HG03342 (cell line): ENCODE results near the gene TCF7.

Source experiments
- ATAC-seq: cut with Tn5 transposase; IDR thresholded peaks from one replicate; pipeline ENCODE4 v1.9.1; 2021; ENCODE audit warnings: mild to moderate bottlenecking, moderate library complexity; ENCODE audit not compliant: unreplicated experiment

TCF7 gene

GRCh38 chr5:134088994-134089560, 25.4 kb upstream of the TCF7 start:
- no peak for ATAC-seq

DNA sequence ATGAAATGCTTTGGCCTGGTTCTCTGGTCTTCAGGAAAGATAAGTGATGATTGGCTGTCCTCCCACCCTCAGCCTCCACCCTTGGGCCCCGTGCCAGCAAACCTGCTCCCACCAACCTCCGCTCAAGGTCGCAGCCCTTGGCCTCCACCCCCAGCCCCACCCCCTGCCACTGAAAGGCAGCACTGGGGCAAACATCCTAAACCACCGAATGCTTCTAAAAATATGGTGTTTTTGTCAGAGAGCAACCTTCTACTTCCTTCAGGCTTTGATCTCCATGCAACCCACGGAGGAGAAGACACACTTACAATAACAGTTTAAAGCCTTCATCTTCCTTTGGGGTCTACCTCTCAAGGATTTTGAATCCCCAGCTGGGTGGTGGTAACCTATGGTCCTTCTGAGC, 24.0 kb upstream of the TCF7 start:
- no peak for ATAC-seq

DNA sequence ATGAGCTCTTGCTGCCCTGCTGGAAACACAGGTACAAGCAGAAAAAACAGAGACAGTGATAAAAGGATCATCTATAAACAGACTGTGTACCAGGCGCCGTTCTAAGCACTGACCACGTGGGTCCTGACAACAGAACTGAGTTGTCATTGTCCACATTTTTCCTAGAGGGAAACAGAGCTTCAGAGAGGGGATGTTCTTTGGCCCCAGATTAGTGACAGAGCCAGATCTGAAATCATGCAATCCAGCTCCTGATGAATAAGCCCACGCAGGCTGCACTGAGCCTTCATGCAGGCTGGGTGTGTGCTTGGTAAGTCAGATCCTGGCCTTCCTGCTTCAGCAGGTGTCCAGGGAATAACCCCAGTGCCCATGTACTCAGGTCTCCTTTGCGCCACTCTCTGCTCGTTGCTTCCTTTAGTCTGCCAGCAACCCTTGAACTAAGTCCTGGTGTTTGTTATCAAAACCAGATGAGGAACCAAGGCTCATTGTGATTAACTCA, 22.8 kb upstream of the TCF7 start:
- no peak for ATAC-seq

DNA sequence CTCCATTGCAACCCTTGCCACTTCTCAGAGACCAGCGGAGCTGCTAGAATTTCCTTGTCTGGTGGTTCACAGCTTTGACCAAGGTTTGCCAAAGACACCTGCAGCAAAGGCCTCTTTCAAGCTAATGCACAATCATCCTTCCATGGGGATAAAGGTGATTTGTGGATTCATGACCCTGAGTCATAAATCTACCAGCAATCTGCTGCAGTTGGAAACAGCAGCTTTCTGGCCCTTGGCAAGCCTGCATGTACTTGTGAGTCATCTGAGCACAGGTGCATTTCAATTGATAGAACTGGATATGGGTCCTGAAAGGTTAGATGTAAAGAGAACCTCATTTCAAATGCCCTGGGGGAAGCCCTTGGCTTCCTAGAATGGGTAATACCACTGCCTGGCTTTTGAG, 21.6 kb upstream of the TCF7 start:
- no peak for ATAC-seq

GRCh38 chr5:134093351-134093750, 21.1 kb upstream of the TCF7 start:
- ATAC-seq: no peak

GRCh38 chr5:134095293-134095692, 19.2 kb upstream of the TCF7 start:
- no peak for ATAC-seq

GRCh38 chr5:134095887-134096589, 18.4 kb upstream of the TCF7 start:
- ATAC-seq: no peak

DNA sequence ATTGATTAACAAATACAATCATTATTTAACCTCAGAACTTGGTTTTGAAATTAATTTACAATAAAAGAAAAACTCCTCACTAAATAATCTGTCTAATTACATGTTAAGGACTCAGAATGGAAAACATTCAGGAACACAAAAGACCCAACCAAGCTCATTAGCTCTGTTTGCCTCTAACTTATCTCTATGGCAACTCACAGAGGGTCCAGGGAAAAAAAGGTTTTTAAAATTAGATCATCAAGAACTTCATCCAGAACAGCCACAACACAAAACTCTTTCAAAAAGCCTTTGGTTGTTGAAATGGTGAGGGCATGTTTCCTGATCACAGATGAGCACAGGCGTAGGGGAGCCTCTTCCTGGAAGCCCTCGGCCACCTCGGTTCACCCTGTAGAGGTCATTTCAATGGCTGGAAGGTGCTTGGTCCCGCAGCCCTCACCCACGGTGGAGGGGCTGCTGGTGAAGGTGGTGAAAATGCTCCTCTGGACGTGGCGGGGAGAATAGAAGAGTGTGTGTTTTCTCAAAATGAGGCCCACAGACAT, 17.2 kb upstream of the TCF7 start:
- ATAC-seq: no peak

- no peak for ATAC-seq
Measured at GRCh38 chr5:134098690-134099089, 15.8 kb upstream of the TCF7 start.

DNA sequence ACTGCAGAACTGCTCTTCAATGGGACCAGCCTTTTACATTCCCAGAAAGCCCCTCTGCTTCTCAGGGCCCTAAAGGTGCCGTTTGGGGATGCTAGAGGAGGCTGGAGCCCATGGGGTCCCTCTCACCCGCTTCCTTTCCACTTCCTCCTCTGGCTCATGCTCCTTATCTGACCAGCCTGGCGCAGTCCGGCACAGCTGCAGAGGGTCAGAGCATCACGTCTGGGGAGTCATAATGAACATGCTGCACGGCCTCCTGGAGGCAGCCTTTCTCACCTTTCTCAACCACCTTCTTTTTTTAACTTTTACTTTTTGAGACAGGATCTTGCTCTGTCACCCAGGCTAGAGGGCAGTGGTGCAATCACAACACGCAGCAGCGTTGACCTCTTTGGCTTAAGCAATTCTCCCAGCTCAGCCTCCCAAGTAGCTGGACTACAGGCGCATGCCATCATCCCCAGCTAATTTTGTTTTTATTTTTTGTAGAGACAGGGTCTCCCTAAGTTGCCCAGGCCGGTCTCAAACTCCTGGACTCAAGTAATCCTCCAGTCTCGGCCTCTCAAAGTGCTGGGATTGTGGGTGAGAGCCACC, 15.1 kb upstream of the TCF7 start:
- ATAC-seq: no peak

DNA sequence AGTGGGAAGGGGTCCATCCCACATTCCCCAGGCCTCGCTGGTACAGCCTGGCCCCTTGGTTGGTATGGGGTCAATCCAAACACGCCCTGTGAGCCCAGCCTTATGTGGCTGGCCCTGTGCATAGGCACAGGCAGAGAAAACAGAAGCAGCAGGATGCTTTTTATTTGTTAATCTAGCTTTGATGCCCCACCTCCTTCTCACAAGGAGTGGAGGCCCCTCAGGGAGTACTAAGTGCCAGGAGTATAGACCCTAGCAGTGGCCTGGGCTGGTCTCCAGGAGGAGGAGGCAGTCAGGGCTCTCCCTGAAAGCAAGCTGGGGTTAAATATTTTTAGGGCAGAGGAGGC, 14.6 kb upstream of the TCF7 start:
- no peak for ATAC-seq

- peak; percentile 89 for ATAC-seq
Measured at GRCh38 chr5:134100283-134101091, 14.0 kb upstream of the TCF7 start.

DNA sequence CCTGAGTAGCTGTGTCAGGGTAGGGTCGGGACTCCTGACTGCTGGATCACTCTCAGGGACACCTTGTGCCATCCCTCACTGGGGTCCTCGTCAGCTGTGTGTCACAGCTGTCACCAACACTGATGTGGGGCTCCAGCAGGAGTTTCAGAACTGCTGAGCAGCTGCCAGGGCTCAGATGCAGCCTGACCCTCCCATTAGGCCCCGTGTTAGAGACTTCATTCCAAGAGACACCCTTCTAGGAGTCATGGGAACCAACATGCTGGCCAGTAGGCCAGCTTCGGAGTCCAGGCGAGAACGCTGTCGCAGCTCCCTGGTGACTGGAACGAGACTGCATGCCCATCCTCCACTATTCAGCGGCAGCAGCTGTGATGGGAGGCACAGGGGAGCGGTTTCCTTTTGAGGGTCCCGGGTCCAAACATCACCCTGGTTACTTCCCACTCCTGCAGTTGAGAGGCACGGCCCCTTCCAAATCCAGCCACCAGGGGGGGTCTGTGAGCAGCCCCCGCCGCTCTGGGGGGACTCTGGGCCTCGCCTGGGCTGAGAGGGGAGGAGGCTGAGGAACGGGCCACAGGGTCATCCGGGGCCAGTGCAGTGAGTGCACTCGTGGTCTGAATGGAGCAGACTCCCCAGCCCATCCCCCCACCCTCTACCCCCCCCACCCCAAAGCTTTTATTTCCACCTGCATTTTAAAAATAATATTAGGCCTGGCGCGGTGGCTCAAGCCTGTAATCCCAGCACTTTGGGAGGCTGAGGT, 12.6 kb upstream of the TCF7 start:
- ATAC-seq: no peak

DNA sequence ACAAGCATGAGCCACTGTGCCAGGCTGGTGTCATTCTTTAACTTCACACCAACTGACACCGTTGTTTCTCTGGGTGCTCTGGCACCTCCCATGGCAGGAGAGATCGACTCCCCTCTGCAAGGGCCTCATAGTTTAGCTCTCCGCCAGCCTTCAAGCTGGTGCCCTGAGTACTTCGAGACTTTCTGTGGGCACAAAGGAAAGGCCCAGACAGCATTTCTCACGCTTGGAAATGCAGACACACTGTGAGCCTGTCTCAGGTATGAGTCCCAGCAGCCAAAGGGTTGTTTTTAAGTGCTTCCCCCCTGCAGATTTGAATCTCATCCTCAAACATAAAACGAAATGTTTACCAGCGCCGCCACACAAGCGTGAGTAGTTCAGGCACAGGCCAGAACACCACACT, 11.1 kb upstream of the TCF7 start:
- ATAC-seq: no peak

- ATAC-seq: no peak
Measured at GRCh38 chr5:134103998-134104654, 10.4 kb upstream of the TCF7 start.

DNA sequence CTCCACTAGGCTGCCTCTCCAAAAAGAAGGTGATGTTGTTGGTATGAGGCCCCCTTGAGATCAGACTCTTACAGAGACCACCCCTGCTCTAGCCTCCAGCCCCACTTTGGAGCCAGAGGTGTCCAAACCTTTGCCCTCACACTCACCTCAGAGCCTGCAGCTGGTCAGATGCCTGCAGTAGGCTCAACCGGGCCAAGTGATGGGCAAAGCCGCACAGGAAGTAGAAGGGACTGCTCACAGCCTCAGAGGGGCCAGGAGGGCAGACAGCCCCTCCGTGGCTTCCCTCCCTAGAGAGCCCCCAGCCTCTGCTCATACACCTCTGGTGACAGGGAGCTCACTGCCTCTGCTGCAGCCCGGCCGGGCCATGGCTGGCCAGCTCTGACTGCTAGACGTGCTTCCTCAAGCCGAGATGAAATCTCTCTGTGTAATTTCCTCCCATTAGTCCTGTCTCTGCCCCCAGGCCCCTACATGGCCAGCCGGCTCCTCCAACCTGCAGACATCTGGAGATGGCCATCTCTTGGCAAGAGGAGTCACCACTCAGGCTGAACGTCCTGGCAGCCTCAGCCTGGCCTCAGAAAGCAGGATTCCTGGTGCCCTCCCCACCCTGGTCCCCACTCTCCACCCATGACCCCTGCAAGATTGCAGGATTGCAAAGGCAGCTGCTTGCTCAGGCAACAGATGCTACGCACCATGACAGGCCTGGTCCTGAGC, 7.3 kb upstream of the TCF7 start:
- no peak for ATAC-seq

GRCh38 chr5:134107779-134108178, 6.7 kb upstream of the TCF7 start:
- ATAC-seq: no peak

- no peak for ATAC-seq
Measured at GRCh38 chr5:134110382-134110781, 4.1 kb upstream of the TCF7 start.
